Central memory CD4-positive, alpha-beta T cell (primary cell): ENCODE data around the gene PNLIPRP3.
"Not testable (repeated sequence)": the region's sequence is repeated elsewhere in the genome, so short reads cannot be mapped to it uniquely, and the experiment has no call there.

Experiments used
- DNase-seq: peaks from one replicate; pipeline ENCODE4 v3.0.0; 2022
- total RNA-seq, 3 experiments: gene quantifications; one replicate each; lab custom pipeline; 2026; lab: John Stamatoyannopoulos, UW

The PNLIPRP3 gene
- 0 reads per million in 3 experiments for total RNA-seq

- no peak for DNase-seq
Observed at GRCh38 chr10:116427671-116428070, at the start of gene PNLIPRP3. PNLIPRP3 (plus strand) TSS chr10:116427847; CDS start chr10:116428013, 166 bp downstream.

- DNase-seq: no peak
Observed at GRCh38 chr10:116382290-116382689, 45.4 kb upstream of the PNLIPRP3 start.

DNA sequence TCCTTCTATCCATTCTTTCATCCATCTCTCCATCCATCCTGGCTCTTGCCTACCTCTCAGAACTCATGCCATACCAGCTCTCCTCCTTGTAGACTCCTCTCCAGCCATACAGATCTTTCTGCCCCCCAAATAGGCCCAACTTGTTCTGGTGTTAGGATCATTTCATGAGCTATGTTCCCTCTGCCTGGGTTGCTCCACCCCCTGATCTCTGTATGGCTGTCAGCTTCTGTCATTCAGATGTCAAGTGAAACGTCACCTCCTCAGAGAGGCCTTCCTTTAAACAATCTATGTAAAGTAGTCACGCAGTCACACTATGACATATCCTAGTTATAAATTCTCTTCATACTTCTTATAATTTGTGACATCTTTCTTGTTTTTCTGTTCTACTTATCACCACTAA lies 42.3 kb upstream of the PNLIPRP3 start:
- DNase-seq: no peak

DNA sequence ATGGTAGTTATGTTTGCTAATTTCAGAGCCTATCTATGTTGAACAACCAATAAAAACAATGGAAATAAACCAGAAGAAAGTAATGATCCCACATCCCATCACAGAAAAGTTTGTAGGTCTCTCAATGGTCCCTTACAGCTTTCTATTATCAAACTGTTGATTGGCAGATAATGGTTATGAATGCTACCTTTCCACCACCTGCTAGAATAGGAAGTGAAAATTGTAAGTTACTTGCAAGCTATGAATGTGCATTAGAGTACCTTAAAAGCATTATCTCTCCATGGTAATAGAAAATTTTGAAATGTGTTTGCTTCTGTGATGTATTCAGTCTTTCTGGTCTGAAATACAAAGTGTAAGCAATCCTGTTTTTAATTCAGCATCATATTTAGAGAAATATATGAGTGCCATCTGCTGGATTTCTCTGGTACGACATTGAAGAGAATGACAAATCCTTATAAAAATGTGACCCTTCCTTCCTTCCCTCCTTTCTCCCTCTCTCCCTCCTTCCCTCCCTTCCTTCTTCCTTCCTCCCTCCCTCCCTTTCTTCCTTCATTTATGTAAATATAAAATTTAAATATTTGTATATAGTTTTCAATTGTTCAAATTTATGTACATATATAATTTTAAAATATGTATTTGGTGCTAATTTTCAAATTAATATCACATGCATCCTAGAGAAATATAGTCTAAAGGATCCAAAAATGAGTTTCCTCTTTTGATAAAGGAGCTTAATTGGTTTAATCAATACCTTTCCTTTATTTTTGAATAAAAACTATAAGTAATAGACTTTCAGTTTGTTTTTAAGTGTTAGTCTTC lies 41.4 kb upstream of the PNLIPRP3 start:
- no peak for DNase-seq

GRCh38 chr10:116393246-116393831 lies 34.3 kb upstream of the PNLIPRP3 start:
- not testable (repeated sequence) for DNase-seq

GRCh38 chr10:116395223-116395985 lies 32.2 kb upstream of the PNLIPRP3 start:
- no peak for DNase-seq

- DNase-seq: no peak
Observed at GRCh38 chr10:116398224-116398623, 29.4 kb upstream of the PNLIPRP3 start.

DNA sequence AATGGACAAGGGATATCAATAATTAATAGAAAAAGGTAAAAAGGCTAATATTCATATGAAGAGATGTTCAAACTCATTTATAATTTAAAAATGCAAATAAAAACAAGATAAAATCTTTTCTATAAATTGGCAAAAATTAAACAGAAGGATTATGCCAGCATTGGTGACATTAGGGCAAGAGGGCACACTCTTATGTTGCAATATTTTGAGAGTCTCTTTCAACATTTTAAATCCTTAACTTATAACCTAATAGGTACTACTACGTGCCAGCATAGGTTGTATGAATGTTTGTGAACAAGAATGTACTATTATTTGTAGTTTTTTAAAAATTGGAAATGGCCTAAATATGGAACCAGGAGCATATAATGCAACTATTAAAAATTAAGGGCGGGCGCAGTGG lies 24.8 kb upstream of the PNLIPRP3 start:
- no peak for DNase-seq

DNA sequence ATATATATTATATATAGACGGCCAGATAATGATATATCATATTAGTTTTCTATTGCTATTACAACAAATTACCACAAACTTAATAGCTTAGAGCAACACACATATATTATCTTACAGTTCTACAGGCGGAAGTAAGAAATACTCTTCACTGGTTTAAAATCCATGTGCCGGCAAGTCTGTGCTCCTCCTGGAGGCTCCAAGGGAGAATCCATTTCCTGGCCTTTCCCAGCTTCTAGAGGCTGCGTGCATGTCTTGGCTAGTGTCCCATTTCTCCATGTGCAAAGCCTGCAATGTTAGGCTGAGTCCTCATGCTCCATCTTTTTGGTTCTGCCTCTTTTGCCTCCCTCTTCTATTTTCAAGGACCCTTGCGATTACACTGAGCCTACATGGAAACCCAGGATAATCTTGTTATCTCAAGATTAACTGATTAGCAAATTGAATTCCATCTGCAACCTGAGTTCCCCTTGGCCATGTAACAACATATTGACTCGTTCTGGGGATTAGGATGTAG lies 23.9 kb upstream of the PNLIPRP3 start:
- DNase-seq: no peak

GRCh38 chr10:116408719-116409118 lies 18.9 kb upstream of the PNLIPRP3 start:
- DNase-seq: no peak

- DNase-seq: no peak
Observed at GRCh38 chr10:116410351-116410750, 17.3 kb upstream of the PNLIPRP3 start.

- no peak for DNase-seq
Observed at GRCh38 chr10:116417821-116418220, 9.8 kb upstream of the PNLIPRP3 start.

GRCh38 chr10:116418389-116418788 lies 9.3 kb upstream of the PNLIPRP3 start:
- DNase-seq: no peak

GRCh38 chr10:116421815-116422214 lies 5.8 kb upstream of the PNLIPRP3 start:
- DNase-seq: no peak

- DNase-seq: no peak
Observed at GRCh38 chr10:116429288-116429977, 1.8 kb downstream of the PNLIPRP3 start.

- no peak for DNase-seq
Observed at GRCh38 chr10:116430288-116430687, 2.6 kb downstream of the PNLIPRP3 start.

- no peak for DNase-seq
Observed at GRCh38 chr10:116431598-116431997, 4.0 kb downstream of the PNLIPRP3 start.

DNA sequence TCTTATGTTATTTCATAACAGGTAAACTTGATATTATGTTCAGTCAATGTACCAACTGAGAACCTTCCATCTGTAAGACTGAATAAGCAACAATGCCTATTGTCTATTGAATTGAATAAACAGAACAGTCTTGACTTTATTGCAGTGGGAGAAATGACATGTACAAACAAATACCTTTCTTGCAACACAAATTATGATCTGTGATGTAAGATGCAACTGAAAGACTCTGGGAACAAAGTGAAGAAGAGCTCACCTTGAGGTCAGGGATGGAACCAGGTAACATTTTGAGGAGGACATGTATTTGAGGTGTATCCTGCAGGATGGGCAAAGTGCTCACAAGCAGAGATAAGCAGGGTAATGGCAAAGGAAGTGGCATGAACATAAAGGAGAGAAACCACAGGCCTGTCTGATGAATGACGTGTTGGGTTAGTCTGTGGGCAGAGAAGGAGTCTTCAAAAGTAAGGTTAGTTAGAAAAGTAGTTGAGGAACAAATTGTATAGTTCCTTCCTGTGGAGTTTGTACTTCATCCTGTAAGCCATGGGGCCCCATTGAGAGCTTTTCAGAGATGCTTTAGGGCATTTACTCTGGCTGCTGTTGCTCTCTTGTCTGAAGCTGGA lies 9.5 kb downstream of the PNLIPRP3 start:
- no peak for DNase-seq

DNA sequence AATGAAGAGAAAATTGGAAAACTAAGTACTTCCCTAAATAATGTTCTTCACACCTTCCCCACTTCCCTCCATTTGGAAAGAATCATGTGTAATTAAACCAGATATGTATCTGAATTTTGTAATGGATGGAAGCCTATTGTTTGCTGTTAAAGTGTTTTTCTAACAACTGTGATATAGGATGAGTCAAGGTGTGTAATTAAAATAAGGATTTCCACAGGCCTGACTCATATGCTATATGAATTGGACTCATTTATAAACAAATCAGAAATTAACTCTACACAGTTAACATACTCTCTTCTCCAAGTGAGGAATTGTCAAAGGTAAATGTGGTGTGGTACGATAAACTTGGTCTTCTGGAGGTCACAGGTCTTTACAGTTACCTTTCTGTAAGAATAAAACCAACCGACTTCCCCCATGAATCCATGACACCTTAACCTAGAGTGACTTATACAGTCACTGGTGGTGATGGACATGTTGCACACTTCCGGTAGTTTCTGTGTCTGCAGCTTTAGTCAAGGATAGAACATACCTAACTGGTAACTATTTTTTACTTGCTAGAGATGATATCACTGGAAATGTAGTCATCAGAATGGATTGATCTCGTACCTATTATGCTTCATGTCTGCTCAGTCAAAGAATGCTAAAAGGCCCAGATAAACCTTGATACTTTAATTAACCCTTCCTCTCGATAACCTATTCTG lies 12.8 kb downstream of the PNLIPRP3 start:
- no peak for DNase-seq

DNA sequence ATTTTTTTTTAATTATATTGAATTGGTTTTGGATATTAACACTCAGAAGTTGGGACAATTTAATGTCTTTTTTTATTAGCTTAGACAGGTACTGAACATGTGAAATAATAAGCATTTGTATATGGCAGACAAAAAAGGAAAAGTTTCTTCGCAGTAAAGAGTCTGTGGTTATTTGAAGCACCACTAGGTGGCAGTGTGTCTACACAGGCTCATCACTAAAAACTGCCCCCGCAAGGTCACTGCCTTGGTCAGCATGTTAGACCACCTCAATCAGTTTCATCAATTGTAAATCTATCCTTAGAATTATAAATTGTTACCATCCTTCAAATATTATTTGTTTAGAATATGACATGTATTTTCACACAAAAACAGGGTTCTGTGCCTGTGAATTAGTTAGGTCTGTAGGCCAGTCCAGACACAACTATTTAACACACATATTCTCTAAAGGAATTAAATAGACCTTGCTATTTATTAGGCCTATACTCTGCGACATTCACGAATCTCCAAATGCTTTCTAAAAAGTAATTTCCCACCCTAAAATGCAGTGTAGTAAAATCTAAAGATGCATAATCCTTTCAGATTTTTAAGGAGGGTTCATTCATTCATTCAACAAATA lies 17.0 kb downstream of the PNLIPRP3 start:
- no peak for DNase-seq

DNA sequence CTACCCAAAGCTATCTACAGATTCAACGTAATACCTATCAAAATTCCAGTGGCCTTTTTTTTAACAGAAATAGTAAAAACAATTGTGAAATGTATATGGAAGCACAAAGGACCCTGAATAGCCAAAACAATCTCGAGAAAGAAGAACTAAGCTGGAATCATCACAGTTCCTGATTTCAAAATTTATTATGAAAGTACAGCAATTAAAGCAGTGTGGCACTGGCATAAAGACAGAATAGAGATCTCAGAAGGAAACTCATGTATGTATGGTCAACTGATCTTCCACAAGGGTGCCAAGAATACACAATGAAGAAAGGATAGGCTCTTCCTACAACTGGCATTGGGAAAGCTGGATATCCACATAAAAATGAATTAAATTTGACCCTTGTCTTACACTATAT lies 23.2 kb downstream of the PNLIPRP3 start:
- DNase-seq: no peak
